ENCODE results near the gene MGAT4B. TPM values are rescaled to one million over a fixed set of nuclear protein-coding genes. Genes with fewer than 3 reads are reported as not detected.

The MGAT4B gene
- total RNA-seq, 1 experiment from 2014 or later: 217 TPM

GRCh38 chr5:179795049-179795862, 11.4 kb downstream of the MGAT4B start:
- intact Hi-C loops (cut with micrococcal nuclease; ENCODE audit: unreplicated experiment): loop anchor here (1.0 to 10.0 kb wide), 2 partner anchors 32 to 120 kb away; no protein-coding TSS in a partner anchor
- Mint-ChIP-seq H3K4me1 (ENCODE audit: low read depth, unreplicated experiment) (peaks cover 7% of the 10 kb centered on the region), H3K27me3 (ENCODE audit: insufficient read depth, unreplicated experiment) (no peaks in the 10 kb centered on the region), H3K36me3 (ENCODE audit: insufficient read depth, unreplicated experiment) (peaks cover 54% of the 10 kb centered on the region), H3K4me3 (ENCODE audit: unreplicated experiment) (peak overlapping the region; percentile 74), H3K9me3 (ENCODE audit: unreplicated experiment) (no peaks in the 10 kb centered on the region), H3K27ac (ENCODE audit: unreplicated experiment) (peak overlapping the region; percentile 53)
- no peak for TF ChIP-seq CTCF (IDR thresholded peaks at IDR 0.05; ENCODE audit: insufficient read depth in 1 of 2, low read depth in 1 of 2, low read length in 1 of 2, severe bottlenecking in 1 of 2, unreplicated experiment in 1 of 2)
- POLR2A ChIA-PET: interaction anchor here (0.6 to 1.3 kb wide), 3 partner anchors 28 to 115 kb away, joined by 3 to 5 read pairs (median 5); partner anchors contain the start of gene CBY3
- DNase-seq: peak; percentile 61 to 84
- Histone ChIP-seq H3K36me3 (ENCODE audit: control insufficient read depth, insufficient read depth, low read length) (peaks cover 7% of the 10 kb centered on the region; the same call in 1 of the 2 replicates), H3K27me3 (replicated peaks; ENCODE audit: control insufficient read depth, insufficient read depth, low read length) (no peaks in the 10 kb centered on the region), H3K4me3 (ENCODE audit: low read depth, low read length) (peak overlapping the region; percentile 77), H3K4me1 (peaks cover 14% of the 10 kb centered on the region; the same call in 1 of the 2 replicates), H3K9me3 (no peaks in the 10 kb centered on the region)
- CTCF ChIA-PET: interaction anchor here (0.6 to 1.5 kb wide), 11 partner anchors 10 to 117 kb away, joined by 3 to 11 read pairs (median 5); partner anchors contain the start of genes CBY3 and MAML1
- BruUV-seq (replicated peaks): TSS peak; percentile 3

DNA sequence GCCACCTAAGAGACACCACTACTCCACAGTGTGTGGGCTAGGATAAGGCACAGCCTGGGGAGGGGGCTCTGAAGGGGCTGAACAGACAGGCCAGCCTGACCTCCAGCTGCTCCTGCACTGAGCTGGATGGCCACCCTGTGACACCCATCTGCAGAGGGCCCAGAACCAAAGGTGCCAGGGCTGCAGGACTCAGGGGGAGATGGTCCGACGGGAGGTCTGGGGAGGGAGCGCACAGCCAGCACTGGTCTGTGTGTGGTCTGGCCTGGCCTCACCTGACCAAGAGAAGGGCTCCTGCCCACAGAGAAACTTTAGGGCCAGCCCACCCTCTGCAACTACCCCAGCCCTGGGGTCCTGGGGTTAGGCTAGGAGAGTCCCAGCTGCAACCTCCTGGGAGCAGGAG, 12.1 kb downstream of the MGAT4B start:
- Mint-ChIP-seq H3K9me3 (ENCODE audit: unreplicated experiment) (no peaks in the 10 kb centered on the region), H3K36me3 (ENCODE audit: insufficient read depth, unreplicated experiment) (peaks cover 47% of the 10 kb centered on the region), H3K4me1 (ENCODE audit: low read depth, unreplicated experiment) (peaks cover 7% of the 10 kb centered on the region), H3K27ac (ENCODE audit: unreplicated experiment) (peak overlapping the region; percentile 53), H3K27me3 (ENCODE audit: insufficient read depth, unreplicated experiment) (no peaks in the 10 kb centered on the region), H3K4me3 (ENCODE audit: unreplicated experiment) (peak overlapping the region; percentile 74)
- ChIA-PET CTCF (no interaction called here), POLR2A (no interaction called here)
- H3K4me1 ChIP-seq: peaks cover 14% of the 10 kb centered on the region; the same call in 1 of the 2 replicates
- no peaks in the 10 kb centered on the region for H3K27me3 ChIP-seq (replicated peaks; ENCODE audit: control insufficient read depth, insufficient read depth, low read length)
- no peaks in the 10 kb centered on the region for H3K9me3 ChIP-seq
- H3K4me3 ChIP-seq (ENCODE audit: low read depth, low read length): peak overlapping the region; percentile 77
- intact Hi-C loops (cut with micrococcal nuclease; ENCODE audit: unreplicated experiment): loop anchor here (10.0 kb wide), 1 partner anchor 120 kb away; no protein-coding TSS in a partner anchor
- no TSS peak for BruUV-seq (replicated peaks)
- TF ChIP-seq CTCF (IDR thresholded peaks at IDR 0.05; ENCODE audit: insufficient read depth in 1 of 2, low read depth in 1 of 2, low read length in 1 of 2, severe bottlenecking in 1 of 2, unreplicated experiment in 1 of 2): no peak
- DNase-seq: no peak
- H3K36me3 ChIP-seq (ENCODE audit: control insufficient read depth, insufficient read depth, low read length): peaks cover 5% of the 10 kb centered on the region; the same call in 1 of the 2 replicates

GRCh38 chr5:179794171-179794570, 12.5 kb downstream of the MGAT4B start:
- H3K27me3 ChIP-seq (replicated peaks; ENCODE audit: control insufficient read depth, insufficient read depth, low read length): no peaks in the 10 kb centered on the region
- H3K36me3 ChIP-seq (ENCODE audit: control insufficient read depth, insufficient read depth, low read length): peaks cover 3% of the 10 kb centered on the region; the same call in 1 of the 2 replicates
- ChIA-PET CTCF (no interaction called here), POLR2A (no interaction called here)
- H3K4me1 ChIP-seq: peaks cover 14% of the 10 kb centered on the region; the same call in 1 of the 2 replicates
- no peak for DNase-seq
- H3K9me3 ChIP-seq: no peaks in the 10 kb centered on the region
- intact Hi-C loops (cut with micrococcal nuclease; ENCODE audit: unreplicated experiment): loop anchor here (10.0 kb wide), 1 partner anchor 119 kb away; no protein-coding TSS in a partner anchor
- H3K27me3 Mint-ChIP-seq (ENCODE audit: insufficient read depth, unreplicated experiment): no peaks in the 10 kb centered on the region
- no TSS peak for BruUV-seq (replicated peaks)
- TF ChIP-seq CTCF (IDR thresholded peaks at IDR 0.05; ENCODE audit: insufficient read depth in 1 of 2, low read depth in 1 of 2, low read length in 1 of 2, severe bottlenecking in 1 of 2, unreplicated experiment in 1 of 2): no peak
- H3K4me1 Mint-ChIP-seq (ENCODE audit: low read depth, unreplicated experiment): peaks cover 7% of the 10 kb centered on the region
- no peak overlapping the region for H3K4me3 ChIP-seq (ENCODE audit: low read depth, low read length)
- H3K36me3 Mint-ChIP-seq (ENCODE audit: insufficient read depth, unreplicated experiment): peaks cover 43% of the 10 kb centered on the region
- no peak overlapping the region for H3K27ac Mint-ChIP-seq (ENCODE audit: unreplicated experiment)
- no peaks in the 10 kb centered on the region for H3K9me3 Mint-ChIP-seq (ENCODE audit: unreplicated experiment)
- peak overlapping the region; percentile 74 for H3K4me3 Mint-ChIP-seq (ENCODE audit: unreplicated experiment)
